Measurements from ENCODE around the gene SEPTIN12. TPM values are rescaled to one million over a fixed set of nuclear protein-coding genes. Genes with fewer than 3 reads are reported as not detected.

SEPTIN12 gene
- polyA plus RNA-seq, 3 donors, result not detected

- peaks cover 17% of the 10 kb centered on the region for H3K4me1 Mint-ChIP-seq
- peak overlapping the region in 1 of 7 donors; percentile 26 for H3K27ac Mint-ChIP-seq
- Histone ChIP-seq H3K79me2 (ENCODE audit: insufficient read depth, low read length) (peaks cover 16% of the 10 kb centered on the region), H3K27me3 (ENCODE audit: control insufficient read depth in 2 of 2, insufficient read depth in 2 of 2, low read length in 2 of 2) (no peaks in the 10 kb centered on the region), H4K20me1 (ENCODE audit: insufficient read depth, low read length) (no peaks in the 10 kb centered on the region), H3K27ac (ENCODE audit: low read depth in 1 of 2, low read length in 2 of 2) (no peak overlapping the region), H3K9ac (ENCODE audit: insufficient read depth, low read length, poor library complexity, severe bottlenecking) (no peak overlapping the region), H3K4me3 (replicated peaks in 1 of 3; ENCODE audit: low read depth in 2 of 3, low read length in 3 of 3) (no peak overlapping the region), H2AFZ (ENCODE audit: insufficient read depth, low read depth, low read length, poor library complexity, severe bottlenecking) (no peak overlapping the region), H3K36me3 (replicated peaks in 1 of 2; ENCODE audit: control insufficient read depth in 1 of 2, insufficient read depth in 2 of 2, low read length in 2 of 2) (peaks cover 46 to 65% of the 10 kb centered on the region in 2 donors), H3K4me2 (replicated peaks; ENCODE audit: extremely low read depth, low read length, poor library complexity, severe bottlenecking) (no peak overlapping the region), H3K4me1 (ENCODE audit: control insufficient read depth in 1 of 2, insufficient read depth in 2 of 2, low read length in 2 of 2) (peaks cover 10 to 19% of the 10 kb centered on the region in 2 donors), H3K9me3 (replicated peaks in 1 of 2; ENCODE audit: control insufficient read depth in 1 of 2, insufficient read depth in 1 of 2, low read length in 2 of 2) (no peaks in the 10 kb centered on the region)
- no peak for DNase-seq
- H3K4me3 Mint-ChIP-seq, result no peak overlapping the region
- TF ChIP-seq, protein P1, sequence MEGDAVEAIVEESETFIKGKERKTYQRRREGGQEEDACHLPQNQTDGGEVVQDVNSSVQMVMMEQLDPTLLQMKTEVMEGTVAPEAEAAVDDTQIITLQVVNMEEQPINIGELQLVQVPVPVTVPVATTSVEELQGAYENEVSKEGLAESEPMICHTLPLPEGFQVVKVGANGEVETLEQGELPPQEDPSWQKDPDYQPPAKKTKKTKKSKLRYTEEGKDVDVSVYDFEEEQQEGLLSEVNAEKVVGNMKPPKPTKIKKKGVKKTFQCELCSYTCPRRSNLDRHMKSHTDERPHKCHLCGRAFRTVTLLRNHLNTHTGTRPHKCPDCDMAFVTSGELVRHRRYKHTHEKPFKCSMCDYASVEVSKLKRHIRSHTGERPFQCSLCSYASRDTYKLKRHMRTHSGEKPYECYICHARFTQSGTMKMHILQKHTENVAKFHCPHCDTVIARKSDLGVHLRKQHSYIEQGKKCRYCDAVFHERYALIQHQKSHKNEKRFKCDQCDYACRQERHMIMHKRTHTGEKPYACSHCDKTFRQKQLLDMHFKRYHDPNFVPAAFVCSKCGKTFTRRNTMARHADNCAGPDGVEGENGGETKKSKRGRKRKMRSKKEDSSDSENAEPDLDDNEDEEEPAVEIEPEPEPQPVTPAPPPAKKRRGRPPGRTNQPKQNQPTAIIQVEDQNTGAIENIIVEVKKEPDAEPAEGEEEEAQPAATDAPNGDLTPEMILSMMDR (IDR thresholded peaks at IDR 0.05), result no peak
- peaks cover 0 to 1% (median 1%) of the 10 kb centered on the region in 3 donors for H3K27me3 Mint-ChIP-seq (ENCODE audit: low read depth in 3 of 3)
- no peaks in the 10 kb centered on the region for H3K9me3 Mint-ChIP-seq
- intact Hi-C loops (cut with micrococcal nuclease), result no loop called here
- WGBS (ENCODE audit: insufficient coverage), result 97% methylated on average over 7 of the region's 9 CpGs
- H3K36me3 Mint-ChIP-seq, result peaks cover 53 to 80% of the 10 kb centered on the region in 2 donors
These were observed 25.9 kb downstream of the SEPTIN12 start for GRCh38 chr16:4762205-4762604.

GRCh38 chr16:4760221-4760910 is 27.8 kb downstream of the SEPTIN12 start:
- Histone ChIP-seq H3K4me3 (replicated peaks in 1 of 3; ENCODE audit: low read depth in 2 of 3, low read length in 3 of 3) (no peak overlapping the region), H3K9ac (ENCODE audit: insufficient read depth, low read length, poor library complexity, severe bottlenecking) (no peak overlapping the region), H2AFZ (ENCODE audit: insufficient read depth, low read depth, low read length, poor library complexity, severe bottlenecking) (no peak overlapping the region), H3K9me3 (replicated peaks in 1 of 2; ENCODE audit: control insufficient read depth in 1 of 2, insufficient read depth in 1 of 2, low read length in 2 of 2) (no peaks in the 10 kb centered on the region), H3K27me3 (ENCODE audit: control insufficient read depth in 2 of 2, insufficient read depth in 2 of 2, low read length in 2 of 2) (no peaks in the 10 kb centered on the region), H4K20me1 (ENCODE audit: insufficient read depth, low read length) (no peaks in the 10 kb centered on the region), H3K36me3 (replicated peaks in 1 of 2; ENCODE audit: control insufficient read depth in 1 of 2, insufficient read depth in 2 of 2, low read length in 2 of 2) (peaks cover 54 to 81% of the 10 kb centered on the region in 2 donors), H3K79me2 (ENCODE audit: insufficient read depth, low read length) (no peaks in the 10 kb centered on the region), H3K4me1 (ENCODE audit: control insufficient read depth in 1 of 2, insufficient read depth in 2 of 2, low read length in 2 of 2) (peaks cover 0 to 4% of the 10 kb centered on the region in 2 donors), H3K4me2 (replicated peaks; ENCODE audit: extremely low read depth, low read length, poor library complexity, severe bottlenecking) (no peak overlapping the region), H3K27ac (ENCODE audit: low read depth in 1 of 2, low read length in 2 of 2) (no peak overlapping the region)
- H3K9me3 Mint-ChIP-seq, result peaks cover under 1 to 6% (median 4%) of the 10 kb centered on the region in 7 donors
- H3K27ac Mint-ChIP-seq, result peak overlapping the region in 1 of 7 donors; percentile 46
- peaks cover 0 to 1% (median 1%) of the 10 kb centered on the region in 3 donors for H3K27me3 Mint-ChIP-seq (ENCODE audit: low read depth in 3 of 3)
- no peak for DNase-seq
- H3K36me3 Mint-ChIP-seq, result peaks cover 68 to 95% of the 10 kb centered on the region in 2 donors
- intact Hi-C loops (cut with micrococcal nuclease), result no loop called here
- TF ChIP-seq, protein P1 (IDR thresholded peaks at IDR 0.05), result no peak
- no peak overlapping the region for H3K4me3 Mint-ChIP-seq
- H3K4me1 Mint-ChIP-seq, result peaks cover 6% of the 10 kb centered on the region
- WGBS (ENCODE audit: insufficient coverage), result 97% methylated on average over 23 of the region's 23 CpGs
